Mammary epithelial cell (primary cell): ENCODE measurements around the gene EIF4EBP2.

Experiments
- CTCF ChIP-seq, 2 donors: IDR thresholded peaks in 1 of 2; conservative IDR thresholded peaks in 1 of 2; 2 replicates each; pipeline ENCODE4 v1.5.1; 2011 to 2012; ENCODE audit warnings: inconsistent platforms in 2 of 2, low read length in 2 of 2, mild to moderate bottlenecking in 2 of 2, control low read depth in 1 of 2, low read depth in 1 of 2; ENCODE audit not compliant: insufficient read depth in 1 of 2; ENCODE audit errors: extremely low read depth in 1 of 2
- EZH2 ChIP-seq: IDR thresholded peaks from 2 replicates; pipeline ENCODE4 v1.6.1; 2012; ENCODE audit warnings: low read length, inconsistent platforms, borderline replicate concordance

DNA sequence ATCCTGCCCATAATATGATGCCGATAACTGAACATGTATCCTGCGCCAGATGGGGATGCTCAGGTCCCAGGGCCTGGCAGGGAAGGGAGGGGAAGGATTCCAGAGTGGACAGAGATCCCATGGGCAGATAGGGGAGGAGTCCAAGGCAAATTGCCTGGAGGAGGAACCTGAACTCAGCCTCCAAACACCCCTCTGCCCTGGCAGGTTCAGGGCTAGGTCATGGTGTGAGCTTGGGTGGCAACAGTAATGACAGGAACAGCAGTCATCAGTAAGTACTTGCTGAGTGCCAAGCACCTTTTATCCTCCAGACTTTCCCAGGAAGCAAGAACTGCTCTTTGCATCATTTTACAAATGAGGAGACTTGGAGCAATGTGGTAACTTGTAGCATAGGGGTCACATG, 70.8 kb downstream of the EIF4EBP2 start:
- TF ChIP-seq CTCF (conservative IDR thresholded peaks at IDR 0.05 in 1 of 2, IDR thresholded peaks at IDR 0.05 in 1 of 2; ENCODE audit: extremely low read depth in 1 of 2, insufficient read depth in 1 of 2, low read depth in 1 of 2, low read length in 2 of 2) = no peak
- no peak for TF ChIP-seq EZH2
